Loucy (cell line): ENCODE measurements around the gene PLK4.

Experiments
- H2AFZ ChIP-seq: fragments of 200-600 bp; sonication (generic); 2 replicates; pipeline ENCODE4 v1.6.0; 2016; ENCODE audit warnings: antibody characterized with exemption, mild to moderate bottlenecking, low read length, moderate library complexity
- H3F3A ChIP-seq: fragments of 200-600 bp; 2 replicates; pipeline ENCODE4 v1.6.0; 2016; ENCODE audit warnings: antibody characterized with exemption, low read depth, mild to moderate bottlenecking
- H3K27me3 ChIP-seq: fragments of 200-600 bp; sonication (generic); 2 replicates; pipeline ENCODE4 v1.6.1; 2014; ENCODE audit warnings: low read length, mild to moderate bottlenecking; ENCODE audit not compliant: insufficient read depth, poor library complexity, severe bottlenecking
- H3K36me3 ChIP-seq: fragments of 200-600 bp; sonication (generic); 2 replicates; pipeline ENCODE4 v1.6.1; 2016; ENCODE audit warnings: low read length; ENCODE audit not compliant: insufficient read depth
- H3K4me1 ChIP-seq: fragments of 200-600 bp; sonication (generic); 2 replicates; pipeline ENCODE4 v1.5.1; 2014; ENCODE audit warnings: low read length, mild to moderate bottlenecking; ENCODE audit not compliant: insufficient read depth, poor library complexity, severe bottlenecking
- H3K4me2 ChIP-seq: fragments of 200-600 bp; sonication (generic); 2 replicates; pipeline ENCODE4 v1.6.0; 2014; ENCODE audit warnings: antibody characterized with exemption, low read length, low read depth, mild to moderate bottlenecking; ENCODE audit not compliant: poor library complexity, severe bottlenecking
- H3K4me3 ChIP-seq: fragments of 200-600 bp; sonication (generic); 2 replicates; pipeline ENCODE4 v1.5.1; 2014; ENCODE audit warnings: low read length, mild to moderate bottlenecking, mixed read lengths; ENCODE audit not compliant: poor library complexity, severe bottlenecking
- H3K79me2 ChIP-seq: fragments of 200-600 bp; sonication (generic); 2 replicates; pipeline ENCODE4 v1.6.1; 2014; ENCODE audit warnings: low read length; ENCODE audit not compliant: insufficient read depth
- H3K9ac ChIP-seq: fragments of 200-600 bp; sonication (generic); 2 replicates; pipeline ENCODE4 v1.6.0; 2014; ENCODE audit warnings: mild to moderate bottlenecking, low read depth, low read length, moderate library complexity; ENCODE audit not compliant: poor library complexity, severe bottlenecking
- H3K9me2 ChIP-seq: fragments of 200-600 bp; sonication (generic); replicated peaks from 2 replicates; pipeline ENCODE4 v1.6.1; 2016; ENCODE audit warnings: low read depth, low read length, mixed read lengths
- H3K9me3 ChIP-seq: fragments of 200-600 bp; sonication (generic); 2 replicates; pipeline ENCODE4 v1.6.1; 2014; ENCODE audit warnings: mild to moderate bottlenecking, antibody characterized with exemption, low read length, low read depth; ENCODE audit not compliant: insufficient read depth
- H4K20me1 ChIP-seq: fragments of 200-600 bp; sonication (generic); 2 replicates; pipeline ENCODE4 v1.6.0; 2014; ENCODE audit warnings: antibody characterized with exemption, low read length, mild to moderate bottlenecking; ENCODE audit not compliant: insufficient read depth, poor library complexity, severe bottlenecking
- CTCF ChIP-seq: fragments of 200-600 bp; sonication (generic); conservative IDR thresholded peaks from 2 replicates; pipeline ENCODE4 v1.5.1; 2014; ENCODE audit warnings: mild to moderate bottlenecking, antibody characterized with exemption, low read length
- EZH2phosphoT487 ChIP-seq: fragments of 200-600 bp; IDR thresholded peaks from 2 replicates; pipeline ENCODE4 v1.6.1; 2018; ENCODE audit warnings: antibody characterized with exemption, mild to moderate bottlenecking, moderate library complexity, borderline replicate concordance

Gene PLK4

GRCh38 chr4:127849505-127850234 is 31.0 kb upstream of the PLK4 start:
- TF ChIP-seq EZH2phosphoT487 (no peak), CTCF (no peak)
- no peaks in the 10 kb centered on the region for H4K20me1 ChIP-seq
- H3K36me3 ChIP-seq: no peaks in the 10 kb centered on the region
- H3K27me3 ChIP-seq: no peaks in the 10 kb centered on the region
- no peak overlapping the region for H3K4me3 ChIP-seq
- H3F3A ChIP-seq: no peaks in the 10 kb centered on the region
- H3K79me2 ChIP-seq: no peaks in the 10 kb centered on the region
- H3K4me1 ChIP-seq: no peaks in the 10 kb centered on the region
- H3K9me3 ChIP-seq: 0 out of 2 replicates have a peak, but pooled peaks cover 5% of the 10 kb centered on the region
- H2AFZ ChIP-seq: no peak overlapping the region
- H3K9ac ChIP-seq: no peak overlapping the region
- H3K9me2 ChIP-seq: no peaks in the 10 kb centered on the region
- no peak overlapping the region for H3K4me2 ChIP-seq

GRCh38 chr4:127852661-127853060 is 28.0 kb upstream of the PLK4 start:
- Histone ChIP-seq H3K4me1 (peaks cover 6% of the 10 kb centered on the region), H3F3A (no peaks in the 10 kb centered on the region), H3K4me3 (no peak overlapping the region), H3K36me3 (no peaks in the 10 kb centered on the region), H3K4me2 (no peak overlapping the region), H4K20me1 (no peaks in the 10 kb centered on the region), H3K27me3 (no peaks in the 10 kb centered on the region), H3K9me2 (no peaks in the 10 kb centered on the region), H3K79me2 (no peaks in the 10 kb centered on the region), H3K9ac (no peak overlapping the region), H3K9me3 (0 out of 2 replicates have a peak, but pooled peaks cover 5% of the 10 kb centered on the region), H2AFZ (no peak overlapping the region)
- TF ChIP-seq EZH2phosphoT487: no peak
- TF ChIP-seq CTCF: no peak

- no peak overlapping the region for H2AFZ ChIP-seq
- H3K4me2 ChIP-seq: no peak overlapping the region
- no peak overlapping the region for H3K9ac ChIP-seq
- H4K20me1 ChIP-seq: no peaks in the 10 kb centered on the region
- H3K4me1 ChIP-seq: peaks cover 6% of the 10 kb centered on the region
- H3K36me3 ChIP-seq: no peaks in the 10 kb centered on the region
- TF ChIP-seq CTCF (no peak), EZH2phosphoT487 (no peak)
- H3K27me3 ChIP-seq: no peaks in the 10 kb centered on the region
- H3K9me3 ChIP-seq: peaks cover 5% of the 10 kb centered on the region; the same call in 1 of the 2 replicates
- no peaks in the 10 kb centered on the region for H3K79me2 ChIP-seq
- no peaks in the 10 kb centered on the region for H3F3A ChIP-seq
- no peak overlapping the region for H3K4me3 ChIP-seq
- no peaks in the 10 kb centered on the region for H3K9me2 ChIP-seq
These were observed 24.4 kb upstream of the PLK4 start for GRCh38 chr4:127856196-127856812.
